ENCODE measurements around the gene FREM1.

- no peak for TF ChIP-seq CTCF (IDR thresholded peaks at IDR 0.05)
- no peak for TF ChIP-seq POLR2A (IDR thresholded peaks at IDR 0.05)
- no peak for TF ChIP-seq POLR2AphosphoS5 (IDR thresholded peaks at IDR 0.05)
- no peak for TF ChIP-seq EP300 (IDR thresholded peaks at IDR 0.05; ENCODE audit: low read depth)
Observed at GRCh38 chr9:14869671-14870070, 40.6 kb downstream of the FREM1 start.
